HFFc6 (cell line): ENCODE data around the gene ITGA8. TPM values are rescaled to one million over a fixed set of nuclear protein-coding genes. Genes with fewer than 3 reads are reported as not detected.

Source experiments
- DNase-seq: peaks from one replicate; pipeline ENCODE4 v3.0.0-alpha.2; 2018
- H3K27ac Mint-ChIP-seq: 2 replicates; pipeline ENCODE4 v1.8.0; 2020; ENCODE audit warnings: mild to moderate bottlenecking, mixed read lengths
- H3K27me3 Mint-ChIP-seq: 2 replicates; pipeline ENCODE4 v1.8.0; 2021; ENCODE audit warnings: mild to moderate bottlenecking, moderate library complexity, mixed read lengths; ENCODE audit not compliant: insufficient read depth
- H3K36me3 Mint-ChIP-seq: 2 replicates; pipeline ENCODE4 v1.8.0; 2021; ENCODE audit warnings: low read depth, mixed read lengths
- H3K4me1 Mint-ChIP-seq: 2 replicates; pipeline ENCODE4 v1.8.0; 2020; ENCODE audit warnings: low read depth, mixed read lengths
- H3K4me3 Mint-ChIP-seq: 2 replicates; pipeline ENCODE4 v1.8.0; 2020; ENCODE audit warnings: mild to moderate bottlenecking, moderate library complexity, mixed read lengths
- H3K9me3 Mint-ChIP-seq: 2 replicates; pipeline ENCODE4 v1.8.0; 2020; ENCODE audit warnings: mild to moderate bottlenecking, mixed read lengths
- total RNA-seq, 6 experiments: library from RNA; stranded (reverse); fragmentation: NEBNext Ultra II Directional; extraction: Animal tissue kit (Norgen Biotek cat#: 25700); gene quantifications; 2 replicates in 1 of 6; 3 replicates in 5 of 6; pipeline ENCODE4 v1.2.3, GENCODE V29; 2021
- TF ChIP-seq, protein P1 (sequence below): fragments of 200-600 bp; sonication (generic); IDR thresholded peaks from 2 replicates; pipeline ENCODE4 v1.5.0; 2021; ENCODE audit warnings: antibody characterized with exemption, mild to moderate bottlenecking

Gene ITGA8
- total RNA-seq, 6 experiments from 2014 or later, result not detected

DNA sequence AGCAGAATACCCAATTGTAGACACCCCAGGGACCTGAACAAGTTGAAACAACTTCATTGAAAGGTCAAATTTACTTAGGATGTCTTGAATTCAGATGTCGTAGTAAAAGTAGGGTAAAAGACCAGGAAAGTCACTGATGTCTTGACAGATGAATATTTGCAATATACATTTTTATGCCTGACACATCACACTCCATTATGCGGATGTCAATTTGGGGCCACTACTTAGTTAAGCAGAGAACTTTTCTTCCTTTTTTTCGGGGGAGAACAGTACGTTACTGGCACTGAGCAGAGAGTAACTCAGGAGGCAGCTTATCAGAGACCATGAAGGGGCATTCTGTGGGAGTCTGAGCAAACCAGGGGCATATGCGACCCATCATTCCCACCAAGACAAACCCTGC is 4.9 kb downstream of the ITGA8 start:
- Mint-ChIP-seq H3K9me3 (no peaks in the 10 kb centered on the region), H3K4me1 (peaks cover 16% of the 10 kb centered on the region), H3K27me3 (peaks cover 18% of the 10 kb centered on the region), H3K27ac (no peak overlapping the region), H3K36me3 (no peaks in the 10 kb centered on the region), H3K4me3 (no peak overlapping the region)
- TF ChIP-seq, protein P1, sequence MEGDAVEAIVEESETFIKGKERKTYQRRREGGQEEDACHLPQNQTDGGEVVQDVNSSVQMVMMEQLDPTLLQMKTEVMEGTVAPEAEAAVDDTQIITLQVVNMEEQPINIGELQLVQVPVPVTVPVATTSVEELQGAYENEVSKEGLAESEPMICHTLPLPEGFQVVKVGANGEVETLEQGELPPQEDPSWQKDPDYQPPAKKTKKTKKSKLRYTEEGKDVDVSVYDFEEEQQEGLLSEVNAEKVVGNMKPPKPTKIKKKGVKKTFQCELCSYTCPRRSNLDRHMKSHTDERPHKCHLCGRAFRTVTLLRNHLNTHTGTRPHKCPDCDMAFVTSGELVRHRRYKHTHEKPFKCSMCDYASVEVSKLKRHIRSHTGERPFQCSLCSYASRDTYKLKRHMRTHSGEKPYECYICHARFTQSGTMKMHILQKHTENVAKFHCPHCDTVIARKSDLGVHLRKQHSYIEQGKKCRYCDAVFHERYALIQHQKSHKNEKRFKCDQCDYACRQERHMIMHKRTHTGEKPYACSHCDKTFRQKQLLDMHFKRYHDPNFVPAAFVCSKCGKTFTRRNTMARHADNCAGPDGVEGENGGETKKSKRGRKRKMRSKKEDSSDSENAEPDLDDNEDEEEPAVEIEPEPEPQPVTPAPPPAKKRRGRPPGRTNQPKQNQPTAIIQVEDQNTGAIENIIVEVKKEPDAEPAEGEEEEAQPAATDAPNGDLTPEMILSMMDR, result no peak
- DNase-seq, result no peak

GRCh38 chr10:15712883-15713282 is 6.8 kb downstream of the ITGA8 start:
- Mint-ChIP-seq H3K36me3 (no peaks in the 10 kb centered on the region), H3K4me3 (no peak overlapping the region), H3K27ac (no peak overlapping the region), H3K4me1 (peaks cover 11% of the 10 kb centered on the region), H3K9me3 (no peaks in the 10 kb centered on the region), H3K27me3 (peaks cover 5% of the 10 kb centered on the region)
- no peak for DNase-seq
- TF ChIP-seq, protein P1, result no peak

GRCh38 chr10:15710455-15710854 is 9.3 kb downstream of the ITGA8 start:
- Mint-ChIP-seq H3K4me3 (no peak overlapping the region), H3K27me3 (peaks cover 2% of the 10 kb centered on the region), H3K9me3 (no peaks in the 10 kb centered on the region), H3K36me3 (no peaks in the 10 kb centered on the region), H3K27ac (no peak overlapping the region), H3K4me1 (peaks cover 11% of the 10 kb centered on the region)
- no peak for DNase-seq
- TF ChIP-seq, protein P1, result no peak

DNA sequence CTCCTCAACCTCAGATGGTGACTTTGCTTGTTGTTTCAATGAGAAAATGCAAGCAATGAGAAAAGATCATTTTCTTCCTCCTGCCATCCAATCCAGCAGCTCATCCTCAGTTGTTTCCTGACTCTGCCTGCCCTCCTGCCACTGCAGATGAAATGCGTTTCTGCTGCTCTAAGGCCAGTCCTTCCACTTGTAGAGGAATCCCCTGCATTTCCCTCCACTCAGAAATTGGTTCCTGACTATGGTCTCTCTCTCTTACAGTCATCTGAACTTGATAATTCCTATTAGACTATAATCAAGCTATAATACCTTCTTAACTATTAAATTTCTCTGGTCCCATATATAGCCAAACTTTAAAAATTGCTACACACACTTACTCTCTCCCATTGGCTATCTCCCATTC is 14.4 kb downstream of the ITGA8 start:
- H3K4me3 Mint-ChIP-seq, result no peak overlapping the region
- H3K27ac Mint-ChIP-seq, result no peak overlapping the region
- DNase-seq, result no peak
- peaks cover 6% of the 10 kb centered on the region for H3K27me3 Mint-ChIP-seq
- TF ChIP-seq, protein P1, result no peak
- H3K9me3 Mint-ChIP-seq, result no peaks in the 10 kb centered on the region
- H3K4me1 Mint-ChIP-seq, result no peaks in the 10 kb centered on the region
- H3K36me3 Mint-ChIP-seq, result no peaks in the 10 kb centered on the region

- DNase-seq, result no peak
- no peaks in the 10 kb centered on the region for H3K4me1 Mint-ChIP-seq
- H3K27me3 Mint-ChIP-seq, result peaks cover 6% of the 10 kb centered on the region
- no peaks in the 10 kb centered on the region for H3K9me3 Mint-ChIP-seq
- TF ChIP-seq, protein P1, result no peak
- no peaks in the 10 kb centered on the region for H3K36me3 Mint-ChIP-seq
- H3K4me3 Mint-ChIP-seq, result no peak overlapping the region
- H3K27ac Mint-ChIP-seq, result no peak overlapping the region
Observed at GRCh38 chr10:15704581-15704968, 15.1 kb downstream of the ITGA8 start.
